Peyer's patch (tissue), 4 donors: ENCODE results near the gene CAPN9. TPM values are rescaled to one million over a fixed set of nuclear protein-coding genes. Genes with fewer than 3 reads are reported as not detected.

ENCODE experiments used
- DNase-seq, 3 donors: peaks; one replicate each; pipeline ENCODE4 v3.0.0-alpha.2; 2017 to 2019
- H3K27ac ChIP-seq, 4 donors: fragments of 200-600 bp; sonication (generic); one replicate each; pipeline ENCODE4 v1.5.1; 2016 to 2019
- H3K27me3 ChIP-seq, 2 donors: fragments of 200-600 bp; sonication (generic); one replicate each; pipeline ENCODE4 v1.5.1; 2019
- H3K36me3 ChIP-seq, 3 donors: fragments of 200-600 bp; sonication (generic); one replicate each; pipeline ENCODE4 v1.5.1; 2016 to 2019
- H3K4me1 ChIP-seq, 4 donors: fragments of 200-600 bp; sonication (generic); one replicate each; pipeline ENCODE4 v1.5.1; 2016 to 2019
- H3K4me3 ChIP-seq, 4 donors: fragments of 200-600 bp; sonication (generic); 1 replicate in 3 of 4; 2 replicates in 1 of 4; pipeline ENCODE4 v1.5.1; 2016 to 2019; ENCODE audit warnings: mild to moderate bottlenecking in 1 of 4
- H3K9me3 ChIP-seq, 4 donors: fragments of 200-600 bp; sonication (generic); one replicate each; pipeline ENCODE4 v1.5.1; 2016 to 2019; ENCODE audit warnings: mild to moderate bottlenecking in 1 of 4
- CTCF ChIP-seq, 6 experiments: fragments of 450-650 bp in 4 of 6; fragments of 200-600 bp in 2 of 6; sonication (generic) in 1 of 6; IDR thresholded peaks; one replicate each; pipeline ENCODE4 v1.5.1; 2017 to 2019; ENCODE audit warnings: antibody characterized with exemption in 6 of 6, mild to moderate bottlenecking in 3 of 6, moderate library complexity in 1 of 6
- POLR2A ChIP-seq, 2 donors: fragments of 450-650 bp; IDR thresholded peaks; one replicate each; pipeline ENCODE4 v1.5.1; 2017; ENCODE audit warnings: antibody characterized with exemption in 2 of 2, mild to moderate bottlenecking in 2 of 2, moderate library complexity in 2 of 2
- total RNA-seq, 4 donors: library from RNA; depleted of rRNA; stranded (reverse); fragments of >200 nt; gene quantifications; one replicate each; pipeline ENCODE4 v1.1.0, GENCODE V29; 2016

CAPN9 gene
- total RNA-seq, 4 donors from 2014 or later, result 23.7 to 43.1 (median 33.4) TPM

- H3K36me3 ChIP-seq, result no peaks in the 10 kb centered on the region
- H3K9me3 ChIP-seq, result no peaks in the 10 kb centered on the region
- peaks cover 0 to 7% (median 0%) of the 10 kb centered on the region in 4 donors for H3K4me1 ChIP-seq
- no peak overlapping the region for H3K27ac ChIP-seq
- TF ChIP-seq POLR2A (IDR thresholded peaks at IDR 0.05) (no peak), CTCF (IDR thresholded peaks at IDR 0.05) (no peak)
- no peak overlapping the region for H3K4me3 ChIP-seq
- no peaks in the 10 kb centered on the region for H3K27me3 ChIP-seq
- no peak for DNase-seq
These were observed 11.7 kb downstream of the CAPN9 start for GRCh38 chr1:230758709-230759368.

- Histone ChIP-seq H3K9me3 (no peaks in the 10 kb centered on the region), H3K27me3 (no peaks in the 10 kb centered on the region), H3K27ac (no peak overlapping the region), H3K4me1 (peaks cover 0 to 5% (median 0%) of the 10 kb centered on the region in 4 donors), H3K4me3 (no peak overlapping the region), H3K36me3 (no peaks in the 10 kb centered on the region)
- TF ChIP-seq CTCF (IDR thresholded peaks at IDR 0.05) (no peak), POLR2A (IDR thresholded peaks at IDR 0.05) (no peak)
- no peak for DNase-seq
These were observed 12.3 kb downstream of the CAPN9 start for GRCh38 chr1:230759369-230760065.

GRCh38 chr1:230760360-230760827 lies 13.2 kb downstream of the CAPN9 start:
- H3K36me3 ChIP-seq, result no peaks in the 10 kb centered on the region
- H3K4me1 ChIP-seq, result no peaks in the 10 kb centered on the region
- H3K9me3 ChIP-seq, result no peaks in the 10 kb centered on the region
- no peak for TF ChIP-seq CTCF (IDR thresholded peaks at IDR 0.05)
- TF ChIP-seq POLR2A (IDR thresholded peaks at IDR 0.05), result no peak
- no peak for DNase-seq
- H3K27ac ChIP-seq, result no peak overlapping the region
- no peaks in the 10 kb centered on the region for H3K27me3 ChIP-seq
- no peak overlapping the region for H3K4me3 ChIP-seq

GRCh38 chr1:230761443-230762167 lies 14.4 kb downstream of the CAPN9 start:
- TF ChIP-seq POLR2A (IDR thresholded peaks at IDR 0.05) (no peak), CTCF (IDR thresholded peaks at IDR 0.05) (no peak)
- Histone ChIP-seq H3K27ac (no peak overlapping the region), H3K27me3 (no peaks in the 10 kb centered on the region), H3K36me3 (no peaks in the 10 kb centered on the region), H3K4me3 (no peak overlapping the region), H3K4me1 (no peaks in the 10 kb centered on the region), H3K9me3 (no peaks in the 10 kb centered on the region)
- no peak for DNase-seq

GRCh38 chr1:230763927-230764591 lies 16.9 kb downstream of the CAPN9 start:
- Histone ChIP-seq H3K4me3 (no peak overlapping the region), H3K27ac (no peak overlapping the region), H3K27me3 (no peaks in the 10 kb centered on the region), H3K9me3 (no peaks in the 10 kb centered on the region), H3K4me1 (no peaks in the 10 kb centered on the region), H3K36me3 (no peaks in the 10 kb centered on the region)
- no peak for DNase-seq
- TF ChIP-seq CTCF (IDR thresholded peaks at IDR 0.05), result no peak
